Left lung (tissue), 10 donors: ENCODE results near the gene TIGD3. TPM values are rescaled to one million over a fixed set of nuclear protein-coding genes. Genes with fewer than 3 reads are reported as not detected.
"Not testable (repeated sequence)": the region's sequence is repeated elsewhere in the genome, so short reads cannot be mapped to it uniquely, and the experiment has no call there.

Experiments used
- ATAC-seq: fragments of 200-7000 bp; cut with Tn5 transposase; one replicate; pipeline ENCODE4 v1.9.1; 2020; ENCODE audit warnings: moderate library complexity
- DNase-seq, 4 donors: peaks; one replicate each; pipeline ENCODE4 v3.0.0-alpha.2; 2013 to 2020
- H3K27ac ChIP-seq, 2 donors: fragments of 200-600 bp; sonication (generic) in 1 of 2; one replicate each; pipeline versions ENCODE4 v1.5.0 to v1.8.0; 2020 to 2021
- H3K27me3 ChIP-seq, 2 donors: fragments of 200-600 bp; sonication (generic) in 1 of 2; one replicate each; pipeline versions ENCODE4 v1.5.0 to v1.8.0; 2020 to 2021
- H3K36me3 ChIP-seq, 2 donors: fragments of 200-600 bp; sonication (generic) in 1 of 2; one replicate each; pipeline versions ENCODE4 v1.5.0 to v1.8.0; 2020 to 2021
- H3K4me1 ChIP-seq, 2 donors: fragments of 200-600 bp; one replicate each; pipeline ENCODE4 v1.8.0; 2021
- H3K4me3 ChIP-seq, 2 donors: fragments of 200-600 bp; sonication (generic) in 1 of 2; one replicate each; pipeline versions ENCODE4 v1.5.0 to v1.8.0; 2020 to 2021; ENCODE audit warnings: mild to moderate bottlenecking in 1 of 2
- H3K9me3 ChIP-seq, 2 donors: fragments of 200-600 bp; sonication (generic) in 1 of 2; one replicate each; pipeline versions ENCODE4 v1.5.0 to v1.8.0; 2020 to 2021
- CTCF ChIP-seq, 2 donors: fragments of 200-600 bp; sonication (generic) in 1 of 2; IDR thresholded peaks; one replicate each; pipeline versions ENCODE4 v1.5.0 to v1.8.0; 2021; ENCODE audit warnings: antibody characterized with exemption in 2 of 2
- intact Hi-C, 2 donors: fragments of 100-400 bp; cut with DNase I; formaldehyde crosslinking; loops; one replicate each; pipeline versions ENCODE4 v1.11.2 to v1.14.2; 2022
- polyA plus RNA-seq, 6 donors: library from polyadenylated mRNA; unstranded; fragments of 120-200 nt; gene quantifications; one replicate each; pipeline ENCODE4 v1.2.1, GENCODE V29; 2013; ENCODE audit not compliant: insufficient read length in 6 of 6
- total RNA-seq, 2 donors: library from RNA; stranded (reverse); fragmentation: NEBNext Ultra II Directional; extraction: Animal tissue kit (Norgen Biotek cat#: 25700); gene quantifications; one replicate each; pipeline ENCODE4 v1.2.1, GENCODE V29; 2021
- donor health status: DM: no; HTN: yes; CAD: no.
- donor health status: DM: no; HTN: no; CAD: no.

Gene TIGD3
- total and polyA plus RNA-seq, 8 donors = 0.14 to 0.39 (median 0.24) TPM; not detected in 1

GRCh38 chr11:65325435-65325834, 29.1 kb upstream of the TIGD3 start:
- no peak overlapping the region for H3K4me3 ChIP-seq
- ATAC-seq (no peak), DNase-seq (no peak)
- TF ChIP-seq CTCF (IDR thresholded peaks at IDR 0.05) = no peak
- H3K27ac ChIP-seq = no peak overlapping the region
- intact Hi-C loops = loop anchor here (5.0 to 10.0 kb wide), 2 partner anchors 48 to 51 kb away; no protein-coding TSS in a partner anchor
- H3K4me1 ChIP-seq = peaks cover 0 to 19% of the 10 kb centered on the region in 2 donors
- no peaks in the 10 kb centered on the region for H3K9me3 ChIP-seq
- H3K36me3 ChIP-seq = peaks cover 0 to 27% of the 10 kb centered on the region in 2 donors
- no peaks in the 10 kb centered on the region for H3K27me3 ChIP-seq

DNA sequence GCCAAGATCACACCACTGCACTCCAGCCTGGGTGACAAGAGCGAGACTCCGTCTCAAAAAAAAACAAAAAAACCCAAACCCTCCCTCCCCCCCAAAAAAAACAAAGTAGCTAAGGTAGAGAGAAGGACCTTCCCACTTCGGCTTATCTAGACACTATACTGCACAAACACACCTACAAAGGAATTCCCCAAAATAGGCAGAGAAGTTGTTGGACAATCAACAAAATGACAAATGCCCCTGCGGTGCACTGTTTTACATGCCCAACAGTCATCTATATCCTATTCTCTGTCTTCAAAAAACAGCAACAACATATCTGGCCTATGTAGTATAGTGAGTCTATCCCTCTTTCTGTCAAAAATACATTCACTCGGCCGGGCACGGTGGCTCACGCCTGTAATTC, 27.5 kb upstream of the TIGD3 start:
- no peaks in the 10 kb centered on the region for H3K9me3 ChIP-seq
- peaks cover 0 to 12% of the 10 kb centered on the region in 2 donors for H3K36me3 ChIP-seq
- no peak overlapping the region for H3K4me3 ChIP-seq
- intact Hi-C loops = loop anchor here (5.0 to 10.0 kb wide), 2 partner anchors 50 to 52 kb away; no protein-coding TSS in a partner anchor
- H3K4me1 ChIP-seq = peaks cover 0 to 9% of the 10 kb centered on the region in 2 donors
- TF ChIP-seq CTCF (IDR thresholded peaks at IDR 0.05) = no peak
- H3K27me3 ChIP-seq = no peaks in the 10 kb centered on the region
- no peak for ATAC-seq
- no peak for DNase-seq
- H3K27ac ChIP-seq = no peak overlapping the region

GRCh38 chr11:65329478-65329877, 25.1 kb upstream of the TIGD3 start:
- ATAC-seq (no peak), DNase-seq (no peak)
- no peak for TF ChIP-seq CTCF (IDR thresholded peaks at IDR 0.05)
- no peak overlapping the region for H3K4me3 ChIP-seq
- no peaks in the 10 kb centered on the region for H3K36me3 ChIP-seq
- no peak overlapping the region for H3K27ac ChIP-seq
- H3K27me3 ChIP-seq = no peaks in the 10 kb centered on the region
- peaks cover 2 to 12% of the 10 kb centered on the region in 2 donors for H3K4me1 ChIP-seq
- intact Hi-C loops = loop anchor here (5.0 to 10.0 kb wide), 2 partner anchors 52 to 55 kb away; no protein-coding TSS in a partner anchor
- no peaks in the 10 kb centered on the region for H3K9me3 ChIP-seq

DNA sequence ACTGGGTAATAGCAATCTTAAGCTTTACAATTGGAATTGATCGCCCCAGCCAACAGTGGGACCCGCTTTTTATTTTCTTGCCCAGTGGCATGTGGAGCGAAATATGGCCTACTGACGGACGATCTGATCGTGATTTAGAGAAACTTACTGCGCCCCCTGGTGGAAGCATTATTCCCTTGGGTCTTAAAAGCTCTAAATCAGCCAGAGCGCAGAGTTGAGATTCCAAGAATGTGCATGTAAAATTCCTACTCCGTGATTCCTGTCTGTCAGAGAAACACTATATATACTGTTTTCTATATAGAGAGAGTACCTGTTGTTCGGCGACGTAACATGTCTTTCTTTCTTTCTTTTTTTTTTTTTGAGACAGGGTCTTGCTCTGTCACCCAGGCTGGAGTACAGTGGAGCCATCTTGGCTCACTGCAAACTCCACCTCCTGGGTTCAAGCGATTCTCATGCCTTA, 24.6 kb upstream of the TIGD3 start:
- peak; percentile 81 to 82 for TF ChIP-seq CTCF (IDR thresholded peaks at IDR 0.05)
- ATAC-seq (peak; percentile 50), DNase-seq (peak; percentile 9 to 92 (median 82))
- Histone ChIP-seq H3K9me3 (no peaks in the 10 kb centered on the region), H3K36me3 (no peaks in the 10 kb centered on the region), H3K27ac (no peak overlapping the region), H3K27me3 (no peaks in the 10 kb centered on the region), H3K4me3 (no peak overlapping the region), H3K4me1 (peaks cover 7 to 17% of the 10 kb centered on the region in 2 donors)
- intact Hi-C loops = loop anchor here (5.0 to 10.0 kb wide), 2 partner anchors 53 to 55 kb away; no protein-coding TSS in a partner anchor

- Histone ChIP-seq H3K27ac (no peak overlapping the region), H3K9me3 (no peaks in the 10 kb centered on the region), H3K36me3 (no peaks in the 10 kb centered on the region), H3K4me3 (no peak overlapping the region), H3K4me1 (peaks cover 10 to 23% of the 10 kb centered on the region in 2 donors), H3K27me3 (no peaks in the 10 kb centered on the region)
- intact Hi-C loops = no loop called here
- ATAC-seq (no peak), DNase-seq (peak in 1 of 4 donors; percentile 15)
- TF ChIP-seq CTCF (IDR thresholded peaks at IDR 0.05) = no peak
Measured at GRCh38 chr11:65330544-65330943, 24.0 kb upstream of the TIGD3 start.

- H3K9me3 ChIP-seq = not testable (repeated sequence)
- DNase-seq = peak in 1 of 4 donors; percentile 20
Measured at GRCh38 chr11:65332591-65332990, 22.0 kb upstream of the TIGD3 start.

More at GRCh38 chr11:65332591-65332990, 22.0 kb upstream of the TIGD3 start:
- H3K4me3 ChIP-seq, H3K36me3 ChIP-seq, ATAC-seq, intact Hi-C loops, H3K27me3 ChIP-seq, H3K27ac ChIP-seq: not testable (repeated sequence)
- peaks cover 10 to 33% of the 10 kb centered on the region in 2 donors for H3K4me1 ChIP-seq
